ENCODE results near the gene ALX4.

- TF ChIP-seq EP300 (IDR thresholded peaks at IDR 0.05) (no peak), CTCF (IDR thresholded peaks at IDR 0.05) (no peak)
These were observed 38.7 kb downstream of the ALX4 start for GRCh38 chr11:44271286-44271685.

All from suprapubic skin (tissue), 3 donors.